GM19099 (cell line): ENCODE data around the gene SCGB1D1.

Source experiments
- POLR2A ChIP-seq: IDR thresholded peaks from 3 replicates; pipeline ENCODE4 v1.6.1; 2011; ENCODE audit warnings: low read depth; ENCODE audit not compliant: insufficient read length; ENCODE audit errors: extremely low read depth

Gene SCGB1D1

GRCh38 chr11:62204430-62204829 lies 14.4 kb downstream of the SCGB1D1 start:
- TF ChIP-seq POLR2A: no peak

- no peak for TF ChIP-seq POLR2A
Measured at GRCh38 chr11:62205441-62205840, 15.4 kb downstream of the SCGB1D1 start.

- TF ChIP-seq POLR2A: no peak
Measured at GRCh38 chr11:62208785-62209144, 18.7 kb downstream of the SCGB1D1 start.

GRCh38 chr11:62217191-62217748 lies 27.3 kb downstream of the SCGB1D1 start:
- no peak for TF ChIP-seq POLR2A

- TF ChIP-seq POLR2A: no peak
Measured at GRCh38 chr11:62221498-62221897, 31.5 kb downstream of the SCGB1D1 start.

DNA sequence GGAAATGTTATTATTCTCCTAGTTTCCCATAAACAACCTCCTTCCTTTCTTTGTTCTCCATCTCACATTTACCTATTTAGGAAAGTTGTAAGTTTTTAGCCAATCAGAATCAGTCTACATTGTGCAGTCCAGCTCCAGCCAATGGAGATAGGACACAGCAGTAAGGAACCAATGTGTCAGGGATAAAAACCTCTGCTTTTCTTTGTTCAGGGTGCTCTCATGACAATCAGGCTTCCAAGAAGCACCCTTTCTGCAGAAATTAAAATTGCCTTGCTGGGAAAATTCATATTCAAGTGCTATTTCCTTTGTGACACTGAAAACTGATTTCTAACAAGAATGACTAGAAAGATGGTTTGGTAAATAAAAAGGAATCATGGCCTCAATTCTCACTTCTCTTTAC lies 33.1 kb downstream of the SCGB1D1 start:
- no peak for TF ChIP-seq POLR2A

DNA sequence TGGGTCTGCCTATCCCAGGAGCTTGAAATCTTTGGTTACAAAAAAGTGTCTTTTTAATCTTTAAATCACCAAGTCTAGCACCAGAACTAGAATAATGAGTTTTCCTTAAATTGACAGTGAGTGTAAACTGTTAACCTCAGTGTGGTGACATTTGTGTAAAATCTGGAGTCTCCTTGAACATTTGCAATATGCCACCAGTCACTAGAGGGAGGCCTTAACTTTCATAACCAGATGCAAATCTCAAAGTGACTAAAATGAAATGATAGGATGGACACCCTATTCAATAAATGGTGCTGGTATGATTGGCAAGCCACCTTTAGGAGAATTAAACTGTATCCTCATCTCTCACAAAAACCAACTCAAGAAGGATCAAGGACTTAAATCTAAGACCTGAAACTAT lies 43.7 kb downstream of the SCGB1D1 start:
- no peak for TF ChIP-seq POLR2A

GRCh38 chr11:62236187-62236586 lies 46.2 kb downstream of the SCGB1D1 start:
- no peak for TF ChIP-seq POLR2A

DNA sequence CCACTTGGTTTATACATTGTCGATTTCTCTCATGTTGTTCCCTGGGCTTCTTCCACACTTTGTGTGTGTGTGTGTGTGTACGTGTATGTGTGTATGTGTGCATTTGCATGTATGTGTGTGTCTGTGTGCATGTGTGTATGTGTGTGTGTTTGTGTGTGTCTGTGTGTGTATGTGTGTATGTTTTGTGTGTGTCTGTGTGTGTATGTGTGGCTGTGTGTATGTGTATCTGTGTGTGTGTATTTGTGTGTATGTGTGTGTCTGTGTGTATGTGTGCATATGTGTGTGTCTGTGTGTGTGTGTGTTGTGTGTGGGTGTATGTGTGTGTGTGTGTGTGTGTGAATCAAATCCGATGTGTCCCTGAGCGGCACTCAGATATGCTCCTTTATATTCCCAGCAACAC lies 47.5 kb downstream of the SCGB1D1 start:
- TF ChIP-seq POLR2A: no peak

GRCh38 chr11:62238151-62238550 lies 48.1 kb downstream of the SCGB1D1 start:
- no peak for TF ChIP-seq POLR2A

DNA sequence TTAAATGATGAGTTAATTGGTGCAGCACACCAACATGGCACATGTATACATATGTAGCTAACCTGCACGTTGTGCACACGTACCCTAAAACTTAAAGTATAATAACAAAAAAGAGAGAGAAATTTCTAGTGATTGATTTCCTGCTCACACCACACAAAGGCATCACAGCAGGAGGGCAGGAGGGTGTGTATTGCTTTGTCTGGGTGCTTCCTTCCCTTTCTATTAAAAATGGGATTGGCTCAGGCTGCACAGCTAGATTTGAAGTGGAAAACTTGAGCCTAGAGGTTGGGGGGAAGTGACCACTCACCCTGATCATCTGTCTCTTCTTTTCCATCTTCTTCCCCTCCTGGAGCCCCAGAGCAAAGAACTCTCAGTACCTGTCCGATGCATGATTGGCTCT lies 51.1 kb downstream of the SCGB1D1 start:
- TF ChIP-seq POLR2A: no peak

GRCh38 chr11:62242021-62242420 lies 52.0 kb downstream of the SCGB1D1 start, which contains the start of gene SCGB1D2:
SCGB1D2 (plus strand) TSS chr11:62242239; CDS start chr11:62242308, 69 bp downstream.
- no peak for TF ChIP-seq POLR2A
